Measurements from ENCODE around the gene NSG1. TPM values are rescaled to one million over a fixed set of nuclear protein-coding genes. Genes with fewer than 3 reads are reported as not detected.
A peak's percentile ranks its signal among the peaks of the same experiment; 100 is the strongest.

NSG1 gene
- total RNA-seq, 1 experiment from 2014 or later: 3.8 TPM

DNA sequence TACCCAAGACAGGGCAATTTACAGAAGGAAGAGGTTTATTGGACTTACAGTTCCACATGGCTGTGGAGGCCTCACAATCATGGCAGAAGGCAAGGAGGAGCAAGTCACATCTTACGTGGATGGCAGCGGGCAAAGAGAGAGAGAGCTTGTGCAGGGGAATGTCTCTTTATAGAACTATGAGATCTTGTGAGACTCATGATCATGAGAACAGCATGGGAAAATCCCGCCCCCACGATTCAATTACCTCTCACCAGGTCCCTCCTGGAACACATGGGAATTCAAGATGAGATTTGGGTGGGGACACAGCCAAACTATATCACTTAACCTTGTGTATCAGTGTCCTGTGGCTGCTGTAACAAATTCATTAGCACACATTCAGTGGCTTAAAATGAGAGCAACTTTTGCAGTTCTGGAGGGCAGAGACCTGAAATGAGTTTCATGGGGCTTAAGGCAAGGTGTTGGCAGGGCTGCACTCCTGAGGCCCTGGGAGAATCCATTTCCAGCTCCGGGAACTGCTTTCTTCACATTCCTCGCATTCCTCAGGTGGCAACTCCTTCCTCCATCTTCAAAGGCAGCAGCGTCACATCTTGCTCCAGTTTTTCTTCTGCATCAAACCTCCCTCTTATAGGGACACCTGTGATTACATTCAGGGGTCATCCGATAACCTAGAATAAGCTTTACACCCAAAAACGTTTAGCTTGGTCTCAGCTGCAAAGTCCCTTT is 22.3 kb upstream of the NSG1 start:
- DNase-seq (ENCODE audit: low read depth): no peak

DNA sequence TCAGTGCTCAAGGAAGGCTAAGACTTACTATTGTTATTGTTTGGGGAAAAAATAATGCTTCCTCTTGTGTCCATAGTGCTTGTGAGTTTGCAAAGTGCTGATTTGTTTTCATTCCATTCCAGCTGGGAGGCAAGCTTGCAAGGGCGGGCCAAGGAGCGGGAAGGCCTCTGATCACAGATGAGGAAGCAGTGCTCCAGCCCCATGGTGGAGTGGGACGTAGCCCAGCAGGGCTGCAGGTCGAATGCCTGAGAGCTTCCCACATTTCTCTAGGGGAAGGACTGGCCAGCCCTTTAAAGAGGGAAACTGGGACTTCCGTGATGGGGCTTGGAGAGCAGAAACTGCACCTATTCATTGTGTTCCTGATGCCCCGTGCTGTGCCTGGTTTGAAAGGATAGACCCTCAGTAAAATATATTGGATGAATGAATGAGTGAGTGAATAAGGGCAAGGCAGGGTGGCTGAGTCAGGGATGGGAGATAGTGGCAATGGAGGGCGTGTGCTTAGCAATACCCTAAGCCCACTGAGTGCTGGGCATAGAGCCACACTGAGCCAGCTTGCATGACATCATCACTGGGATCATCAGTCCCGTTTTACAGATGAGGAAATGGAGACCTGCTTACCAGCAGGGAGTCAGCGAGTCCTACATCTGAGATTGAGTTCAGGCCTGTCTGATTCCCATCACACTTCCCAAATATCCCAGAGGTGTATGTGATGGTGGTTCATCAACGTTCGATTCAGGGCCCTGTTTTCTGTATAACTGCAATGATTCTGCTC is 17.9 kb upstream of the NSG1 start:
- DNase-seq (ENCODE audit: low read depth): no peak
- in situ Hi-C loops (cut with HindIII; ENCODE audit: low pct_unique_long_range_greater_than_20kb, low sequenced_read_pairs): no loop called here

More for the DNA sequence above, 22.3 kb upstream of the NSG1 start:
- in situ Hi-C loops (cut with HindIII; ENCODE audit: low pct_unique_long_range_greater_than_20kb, low sequenced_read_pairs): no loop called here

DNA sequence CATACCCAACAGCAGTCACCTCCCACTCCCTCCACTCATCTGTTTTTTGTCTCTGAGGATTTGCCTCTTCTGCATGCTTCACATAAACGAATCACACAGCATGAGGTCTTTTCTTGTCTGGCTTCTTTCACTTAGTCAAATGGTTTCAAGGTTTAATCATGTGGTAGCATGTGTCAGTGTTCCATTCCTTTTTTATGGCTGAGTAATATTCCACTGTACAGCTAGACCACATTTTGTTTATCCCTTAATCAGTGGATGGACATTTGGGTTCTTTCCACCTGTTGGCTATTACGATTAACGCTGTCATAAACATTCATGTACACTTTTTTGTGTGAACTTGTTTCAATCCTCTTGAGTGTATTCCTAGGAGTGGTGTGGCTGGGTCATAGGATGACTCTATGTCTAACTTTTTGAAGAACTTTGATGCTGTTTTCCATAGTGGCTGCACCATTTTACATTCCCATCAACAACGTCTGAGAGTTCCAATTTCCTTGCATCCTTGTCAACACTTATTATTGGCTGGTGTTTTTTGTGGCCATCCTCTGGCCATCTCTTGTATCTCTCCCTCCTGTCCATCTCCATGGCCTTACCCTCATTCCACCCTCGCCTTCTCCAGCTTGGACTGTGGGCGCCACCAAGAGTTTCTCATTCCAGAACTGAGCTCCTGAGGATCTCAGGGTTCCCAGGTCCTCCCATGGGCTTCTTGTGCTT is 12.4 kb upstream of the NSG1 start:
- in situ Hi-C loops (cut with HindIII; ENCODE audit: low pct_unique_long_range_greater_than_20kb, low sequenced_read_pairs): no loop called here
- no peak for DNase-seq (ENCODE audit: low read depth)

DNA sequence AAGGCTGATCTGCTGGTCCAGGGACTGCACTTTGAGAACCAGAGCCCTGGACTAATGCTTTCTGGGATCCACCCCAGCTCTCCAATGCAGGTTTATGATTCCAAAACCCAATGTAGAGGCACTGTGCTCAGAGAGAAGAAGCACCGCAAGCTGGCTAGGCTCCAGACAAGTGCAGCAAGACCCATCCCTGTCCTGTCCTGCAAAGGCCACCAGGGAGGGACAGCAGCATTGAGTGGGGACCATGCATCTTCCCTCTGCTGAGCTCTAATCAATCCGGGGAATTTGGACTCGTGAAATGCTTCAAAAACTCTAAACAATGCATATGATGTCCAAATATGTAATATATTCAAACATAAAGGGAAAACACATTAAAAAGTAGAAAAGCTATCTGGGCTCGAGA is 10.8 kb upstream of the NSG1 start:
- in situ Hi-C loops (cut with HindIII; ENCODE audit: low pct_unique_long_range_greater_than_20kb, low sequenced_read_pairs): no loop called here
- no peak for DNase-seq (ENCODE audit: low read depth)

DNA sequence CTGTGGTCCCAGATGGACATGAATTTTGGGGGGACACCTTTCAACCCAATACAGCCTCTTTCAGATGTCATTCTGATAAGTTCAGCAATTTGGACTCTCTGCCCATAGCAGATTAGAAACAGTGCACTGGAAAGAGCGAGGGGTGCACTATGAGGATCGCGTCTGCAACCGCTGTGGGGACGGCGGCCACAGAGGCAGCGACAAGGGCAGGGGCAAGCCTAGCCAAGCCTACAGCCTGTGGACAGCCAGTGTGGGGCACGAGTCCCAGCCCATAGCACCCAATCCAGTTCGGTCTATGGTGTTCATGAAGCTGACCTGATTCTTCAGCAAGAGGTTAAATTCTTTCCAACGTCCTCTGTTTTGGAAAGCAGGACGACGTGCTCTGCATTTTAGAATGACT is 9.7 kb upstream of the NSG1 start:
- DNase-seq (ENCODE audit: low read depth): no peak
- in situ Hi-C loops (cut with HindIII; ENCODE audit: low pct_unique_long_range_greater_than_20kb, low sequenced_read_pairs): no loop called here

DNA sequence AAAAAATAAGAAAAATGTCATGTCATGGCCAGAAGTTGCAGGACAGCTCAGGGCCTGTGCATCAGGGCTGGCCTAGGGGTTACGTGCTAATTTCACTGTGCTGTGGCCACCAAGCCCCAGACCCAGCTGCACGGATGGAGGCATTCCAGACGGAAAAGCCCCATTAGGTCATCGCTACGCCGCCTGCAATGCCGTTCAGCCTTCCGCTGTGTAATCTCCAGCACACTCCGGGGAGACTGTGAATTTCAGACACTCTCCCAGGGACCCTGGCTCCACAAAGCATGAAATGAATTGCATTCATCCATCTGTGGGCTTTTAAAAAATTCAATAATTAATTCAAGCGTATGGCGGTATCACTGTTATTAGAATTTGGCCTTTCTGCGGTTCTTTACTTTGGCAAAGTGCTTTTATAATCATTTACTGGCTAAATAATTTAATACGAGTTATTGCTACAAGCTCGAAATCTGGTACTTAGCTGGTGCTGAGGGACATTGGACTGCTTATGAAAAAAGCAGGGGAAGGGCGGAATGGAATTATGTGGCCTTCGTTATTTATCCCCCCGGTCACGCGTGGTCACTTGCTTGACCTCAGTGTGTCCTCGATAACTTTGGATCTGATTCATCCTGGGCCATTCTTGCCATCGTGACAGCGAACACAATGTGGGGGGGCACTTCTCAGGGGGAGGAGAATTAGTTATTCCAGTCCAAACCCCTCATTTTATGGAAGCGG is 9.0 kb upstream of the NSG1 start:
- no peak for DNase-seq (ENCODE audit: low read depth)
- in situ Hi-C loops (cut with HindIII; ENCODE audit: low pct_unique_long_range_greater_than_20kb, low sequenced_read_pairs): no loop called here

DNA sequence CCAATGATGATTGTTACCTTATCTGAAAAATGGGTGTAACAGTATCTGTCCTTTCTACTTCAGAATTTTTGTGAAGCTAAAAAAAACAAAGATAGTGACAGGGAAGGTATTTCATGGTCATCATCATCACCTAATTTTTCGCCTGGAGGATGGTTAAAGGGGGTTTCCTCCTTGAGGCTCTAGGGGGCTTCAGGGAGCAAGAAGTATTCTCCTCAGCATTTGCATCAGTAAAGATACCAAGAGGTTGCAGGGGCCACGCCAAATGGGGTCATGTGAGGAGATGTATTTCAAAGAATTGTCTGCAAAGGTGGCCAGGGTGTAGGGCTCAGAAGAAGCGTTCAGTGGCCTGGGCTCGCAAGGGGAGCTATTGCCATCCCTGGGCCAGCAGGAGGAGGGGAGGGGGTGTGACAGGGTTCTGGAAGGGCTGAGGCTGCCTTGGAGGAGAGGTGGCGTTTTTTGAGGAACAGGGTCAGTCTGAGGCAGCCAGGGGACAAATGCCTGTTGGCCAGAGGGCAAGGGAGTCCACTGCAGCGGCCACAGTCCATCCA is 7.3 kb upstream of the NSG1 start:
- in situ Hi-C loops (cut with HindIII; ENCODE audit: low pct_unique_long_range_greater_than_20kb, low sequenced_read_pairs): no loop called here
- DNase-seq (ENCODE audit: low read depth): no peak

DNA sequence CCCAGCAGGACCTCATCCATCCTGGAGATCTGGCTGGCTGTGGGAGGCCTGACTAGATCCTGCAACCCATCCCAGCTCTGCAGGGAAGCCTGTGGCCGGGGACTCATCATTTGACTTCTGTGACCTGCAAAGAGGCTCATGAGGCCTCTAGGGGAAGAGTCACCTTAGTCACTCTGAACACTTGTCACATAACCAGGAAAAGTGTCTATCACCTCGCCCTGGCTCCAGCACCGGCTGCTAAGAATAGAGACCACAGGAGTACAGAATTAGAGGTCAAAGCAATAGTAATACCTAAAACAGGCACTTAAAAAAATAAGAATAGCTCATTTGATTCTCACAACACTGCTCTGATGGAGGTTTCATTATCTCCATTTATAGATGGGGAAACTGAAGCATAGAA is 3.8 kb upstream of the NSG1 start:
- in situ Hi-C loops (cut with HindIII; ENCODE audit: low pct_unique_long_range_greater_than_20kb, low sequenced_read_pairs): no loop called here
- no peak for DNase-seq (ENCODE audit: low read depth)

DNA sequence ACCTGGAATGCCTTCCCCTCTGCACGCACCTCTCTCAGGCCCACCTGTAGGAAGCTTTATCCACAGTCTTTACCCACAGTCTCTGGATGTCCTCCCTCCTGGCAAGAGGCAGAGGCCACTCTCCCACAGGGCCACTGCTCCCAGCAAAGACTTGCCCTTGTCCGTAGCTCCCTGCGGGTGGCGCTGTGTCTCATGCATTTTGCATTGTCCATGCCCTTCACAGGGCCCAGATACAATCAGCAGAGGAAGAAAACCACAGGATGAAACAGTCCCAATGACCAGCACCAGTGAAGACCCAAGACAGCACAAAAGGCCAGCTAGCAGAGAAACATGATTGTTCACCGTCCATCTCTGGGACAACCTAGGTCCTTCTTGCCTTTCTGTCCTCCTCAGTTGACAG is 2.1 kb upstream of the NSG1 start:
- peak; percentile 11 for DNase-seq (ENCODE audit: low read depth)
- in situ Hi-C loops (cut with HindIII; ENCODE audit: low pct_unique_long_range_greater_than_20kb, low sequenced_read_pairs): no loop called here

DNA sequence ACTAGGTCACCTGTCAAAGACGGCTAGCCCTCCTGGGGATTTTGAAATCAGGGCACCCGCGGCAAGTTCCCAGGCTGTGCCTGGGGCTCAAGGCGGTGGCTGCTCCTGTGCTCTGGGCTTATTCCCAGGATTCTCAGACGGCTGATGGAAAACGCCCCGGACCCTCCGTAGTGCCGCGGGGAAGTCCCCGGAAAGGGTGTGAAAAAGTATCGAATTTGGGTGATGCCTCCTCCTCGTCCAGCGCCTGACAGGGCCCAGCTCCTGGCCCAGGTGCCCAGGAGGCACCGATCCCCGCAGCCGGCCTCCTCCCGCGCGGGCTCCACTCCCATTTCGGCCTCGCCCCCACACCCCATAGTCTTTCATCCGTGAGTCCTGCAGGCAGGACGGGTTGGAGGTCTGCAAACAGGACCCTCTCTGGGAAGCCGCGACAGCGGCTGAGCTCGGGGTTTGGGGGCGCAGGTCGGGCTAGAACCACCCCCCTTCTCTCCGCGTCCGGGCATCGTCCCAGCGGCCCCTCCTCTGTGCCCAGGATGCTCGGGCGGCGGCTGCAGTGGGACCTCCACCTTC is 1.1 kb upstream of the NSG1 start:
- in situ Hi-C loops (cut with HindIII; ENCODE audit: low pct_unique_long_range_greater_than_20kb, low sequenced_read_pairs): no loop called here
- DNase-seq (ENCODE audit: low read depth): no peak

DNA sequence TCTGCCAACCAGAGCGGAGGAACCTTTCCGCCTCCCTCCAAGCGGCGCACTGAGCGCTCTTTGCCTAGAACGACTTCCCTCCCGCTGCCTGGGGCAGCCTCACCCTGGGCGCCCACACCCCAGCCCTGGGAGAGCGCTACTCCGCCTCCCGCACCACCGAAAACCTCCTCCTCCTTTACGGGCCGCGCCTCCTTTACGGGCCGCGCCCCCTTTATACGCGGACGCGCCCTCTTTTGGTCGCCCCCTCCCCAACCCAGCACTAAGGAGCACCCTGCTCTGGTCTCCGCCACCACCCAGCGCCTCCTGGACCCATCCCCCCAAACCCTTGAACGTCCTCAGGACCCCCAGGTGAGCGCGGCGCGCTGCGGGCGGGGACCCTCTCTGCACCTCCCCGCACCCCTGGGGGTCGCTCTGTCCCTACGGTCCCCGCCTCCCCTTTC is 586 bp upstream of the NSG1 start:
- DNase-seq (ENCODE audit: low read depth): no peak
- in situ Hi-C loops (cut with HindIII; ENCODE audit: low pct_unique_long_range_greater_than_20kb, low sequenced_read_pairs): no loop called here

DNA sequence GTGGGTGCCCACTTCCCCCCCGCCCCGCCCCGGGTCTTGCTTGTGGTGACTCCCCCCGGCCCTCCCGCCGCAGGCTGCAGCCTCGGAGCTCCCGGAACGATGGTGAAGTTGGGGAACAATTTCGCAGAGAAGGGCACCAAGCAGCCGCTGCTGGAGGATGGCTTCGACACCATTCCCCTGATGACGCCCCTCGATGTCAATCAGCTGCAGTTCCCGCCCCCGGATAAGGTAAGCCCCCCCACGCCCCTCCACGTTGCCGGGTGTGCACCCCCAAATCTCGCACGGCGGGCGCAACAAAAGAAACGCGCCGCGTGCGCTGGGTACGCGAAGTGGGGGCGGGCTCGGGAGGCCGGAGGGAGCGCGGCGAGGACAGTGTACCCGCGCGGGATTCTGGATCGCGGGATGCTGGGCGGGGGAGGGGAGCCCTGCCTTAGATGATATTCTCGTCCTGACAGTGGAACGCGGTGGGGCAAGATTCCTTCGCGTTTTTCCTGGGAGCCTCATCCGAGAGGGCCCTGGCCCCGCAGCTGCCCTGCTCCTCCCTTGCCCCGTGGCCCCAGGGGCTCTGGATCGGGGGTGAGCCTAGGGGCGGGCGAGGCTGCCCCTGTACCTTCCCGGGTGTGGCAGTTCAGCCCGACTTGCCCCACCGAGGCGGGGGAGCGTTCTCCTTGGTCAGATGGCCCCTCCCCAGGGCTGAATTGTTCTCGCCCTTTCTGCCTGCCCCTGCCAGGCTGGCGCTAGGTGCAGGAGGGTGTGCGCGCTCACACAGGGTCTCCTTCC is 819 bp downstream of the NSG1 start:
- no peak for DNase-seq (ENCODE audit: low read depth)
- in situ Hi-C loops (cut with HindIII; ENCODE audit: low pct_unique_long_range_greater_than_20kb, low sequenced_read_pairs): no loop called here

DNA sequence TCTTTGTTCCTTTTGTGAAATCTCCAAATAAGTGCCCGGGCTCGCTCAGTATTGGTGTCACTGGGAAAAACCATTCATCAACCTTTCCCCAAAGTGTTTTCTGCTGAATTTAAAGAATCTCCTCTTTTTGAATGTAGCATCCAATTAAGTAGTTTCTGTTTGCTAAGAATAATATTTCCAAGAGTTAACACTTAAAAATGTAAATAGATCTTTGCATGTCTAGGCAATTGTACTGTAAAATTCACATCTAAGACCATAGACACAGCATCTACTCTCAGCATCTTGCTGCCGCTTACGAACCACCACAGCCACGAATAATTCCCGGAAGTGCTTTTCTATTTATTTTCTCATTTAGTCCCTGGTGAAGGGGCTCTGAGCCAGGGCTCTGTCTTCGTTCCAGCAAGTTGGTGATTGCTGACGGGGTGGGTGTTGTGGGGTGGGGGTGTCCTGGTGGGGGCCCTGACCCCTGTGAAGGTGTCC is 1.4 kb downstream of the NSG1 start:
- in situ Hi-C loops (cut with HindIII; ENCODE audit: low pct_unique_long_range_greater_than_20kb, low sequenced_read_pairs): no loop called here
- DNase-seq (ENCODE audit: low read depth): no peak

DNA sequence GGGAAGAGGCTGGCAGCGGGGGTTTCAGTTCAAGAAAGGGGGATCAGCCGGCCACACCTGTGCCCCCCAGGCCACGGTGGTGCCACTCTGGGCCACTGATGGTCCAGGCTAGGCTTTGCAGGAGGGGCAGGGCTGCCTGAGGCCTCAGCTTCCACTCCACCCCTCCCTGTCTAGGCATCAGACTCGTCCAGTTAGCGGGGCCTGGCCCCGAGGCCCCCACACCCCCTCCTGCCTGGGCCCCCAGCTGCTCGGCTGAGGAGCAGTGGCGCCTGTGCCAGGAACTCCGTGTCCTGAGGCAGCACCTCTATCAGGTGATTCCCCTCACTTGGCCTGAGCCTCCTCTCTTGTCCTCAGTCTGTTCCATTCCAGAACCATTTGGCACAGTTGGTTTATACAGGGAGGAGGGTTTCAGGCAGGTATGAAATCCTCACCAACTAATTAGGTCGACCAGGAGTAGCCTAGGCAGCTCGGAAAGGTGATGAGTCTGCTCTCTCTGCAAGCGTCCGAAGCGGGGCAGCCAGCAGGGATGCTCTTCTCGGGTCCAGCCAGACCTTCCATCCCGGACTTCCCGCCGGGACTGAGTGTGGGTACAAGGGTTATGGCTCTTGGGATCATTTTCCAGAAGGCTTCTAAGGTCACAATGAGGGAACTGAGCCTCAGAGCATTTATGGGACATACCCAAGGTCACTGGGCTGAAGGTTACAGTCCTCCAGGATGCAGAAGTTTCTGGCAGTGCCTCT is 2.1 kb downstream of the NSG1 start:
- DNase-seq (ENCODE audit: low read depth): no peak
- in situ Hi-C loops (cut with HindIII; ENCODE audit: low pct_unique_long_range_greater_than_20kb, low sequenced_read_pairs): no loop called here

DNA sequence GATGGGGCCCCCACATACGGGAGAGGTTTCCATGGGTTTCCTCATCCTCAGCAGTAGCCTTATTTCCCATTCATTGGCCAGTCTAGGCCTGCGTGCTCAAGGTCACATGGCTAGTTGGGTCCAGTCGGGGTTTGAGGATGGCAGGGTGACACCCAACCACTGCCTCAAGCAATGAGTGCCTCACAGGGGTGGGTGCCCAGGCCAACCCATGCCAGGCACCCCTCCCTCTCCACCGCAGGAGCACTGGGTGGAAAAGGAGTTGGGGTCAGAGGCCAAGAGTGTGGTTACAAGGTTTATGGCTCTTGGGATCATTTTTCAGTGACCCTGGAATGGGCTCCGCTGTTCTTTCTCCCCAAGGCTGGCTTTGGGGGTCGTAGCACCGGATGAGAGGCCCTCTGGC is 3.1 kb downstream of the NSG1 start:
- in situ Hi-C loops (cut with HindIII; ENCODE audit: low pct_unique_long_range_greater_than_20kb, low sequenced_read_pairs): no loop called here

DNA sequence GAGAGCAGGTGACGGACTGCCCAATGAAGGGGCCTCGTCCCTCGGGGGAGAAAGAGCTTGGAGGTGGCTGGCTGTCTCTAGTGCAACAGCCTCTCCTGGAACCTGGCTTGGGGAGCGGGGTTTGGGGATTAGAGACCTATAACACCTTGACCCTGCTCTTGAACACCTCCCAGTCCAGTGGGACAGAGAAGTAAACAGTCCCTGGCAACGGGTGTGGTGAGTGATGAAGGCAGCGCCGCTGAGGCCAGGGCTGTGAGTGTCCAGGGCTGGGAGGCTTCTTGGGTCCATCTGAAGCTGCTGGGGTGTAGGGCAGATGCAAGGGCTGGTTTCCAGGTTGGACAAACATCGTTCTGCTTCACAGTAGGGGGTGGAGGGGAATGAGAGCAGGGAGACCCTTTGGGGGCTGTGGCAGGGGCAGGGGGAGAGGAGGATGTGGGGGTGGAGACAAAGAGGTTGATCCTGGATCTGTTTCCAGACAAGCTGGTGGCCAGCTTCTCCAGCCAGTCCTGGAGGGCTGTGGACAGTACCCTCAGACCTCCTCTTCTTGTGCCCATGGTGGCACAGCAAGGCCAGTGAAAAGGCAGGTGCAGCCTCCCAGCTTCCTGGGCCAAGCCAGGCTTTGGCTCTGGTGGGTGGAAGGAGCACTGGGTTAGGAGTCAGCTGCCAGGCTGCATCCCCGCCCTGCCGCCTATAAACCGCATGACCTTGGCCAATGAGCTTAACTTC is 3.8 kb downstream of the NSG1 start:
- no peak for DNase-seq (ENCODE audit: low read depth)
- in situ Hi-C loops (cut with HindIII; ENCODE audit: low pct_unique_long_range_greater_than_20kb, low sequenced_read_pairs): no loop called here

More for the DNA sequence above, 3.1 kb downstream of the NSG1 start:
- no peak for DNase-seq (ENCODE audit: low read depth)
